ENCODE data around the gene KDM5A. TPM values are rescaled to one million over a fixed set of nuclear protein-coding genes. Genes with fewer than 3 reads are reported as not detected.

The KDM5A gene
- total and polyA plus RNA-seq, 4 donors, result 6.2 to 101 (median 36.1) TPM

- Histone ChIP-seq H3K9me3 (ENCODE audit: control insufficient read depth in 4 of 4, insufficient read depth in 3 of 4, low read length in 3 of 4) (peaks cover 0 to 11% (median 4%) of the 10 kb centered on the region in 4 donors), H3K27ac (ENCODE audit: low read depth in 1 of 2, low read length in 1 of 2) (no peak overlapping the region), H3K9ac (ENCODE audit: insufficient read depth in 1 of 2, low read length in 2 of 2) (no peak overlapping the region), H3K4me3 (no peak overlapping the region), H3K4me1 (ENCODE audit: control insufficient read depth in 5 of 5, insufficient read depth in 5 of 5, low read length in 5 of 5) (peaks cover 0 to 10% (median 0%) of the 10 kb centered on the region in 5 donors), H3K27me3 (ENCODE audit: control insufficient read depth in 3 of 3, insufficient read depth in 3 of 3, low read length in 2 of 3) (no peaks in the 10 kb centered on the region), H3K36me3 (ENCODE audit: control insufficient read depth in 4 of 4, insufficient read depth in 4 of 4, low read length in 4 of 4) (no peaks in the 10 kb centered on the region)
- DNase-seq, result no peak
- 70 to 88% methylated on average over 3 of the region's 3 CpGs for whole genome bisulfite sequencing, 2 donors
- ATAC-seq (ENCODE audit: insufficient read depth, low FRiP score), result no peak
- TF ChIP-seq CTCF (IDR thresholded peaks at IDR 0.05; ENCODE audit: control extremely low read depth, extremely low read depth), result no peak
These were observed 155.5 kb downstream of the KDM5A start for GRCh38 chr12:233615-233968.

- no peak overlapping the region for H3K4me3 ChIP-seq
- peaks cover 0 to 10% (median 0%) of the 10 kb centered on the region in 5 donors for H3K4me1 ChIP-seq (ENCODE audit: control insufficient read depth in 5 of 5, insufficient read depth in 5 of 5, low read length in 5 of 5)
- 51 to 61% methylated on average over 19 of the region's 19 CpGs for WGBS, 2 donors
- ATAC-seq (ENCODE audit: insufficient read depth, low FRiP score) (no peak), DNase-seq (peak in 2 of 3 donors; percentile 27 to 38)
- no peak overlapping the region for H3K27ac ChIP-seq (ENCODE audit: low read depth in 1 of 2, low read length in 1 of 2)
- no peaks in the 10 kb centered on the region for H3K36me3 ChIP-seq (ENCODE audit: control insufficient read depth in 4 of 4, insufficient read depth in 4 of 4, low read length in 4 of 4)
- H3K27me3 ChIP-seq (ENCODE audit: control insufficient read depth in 3 of 3, insufficient read depth in 3 of 3, low read length in 2 of 3), result no peaks in the 10 kb centered on the region
- peaks cover 0 to 11% (median 4%) of the 10 kb centered on the region in 4 donors for H3K9me3 ChIP-seq (ENCODE audit: control insufficient read depth in 4 of 4, insufficient read depth in 3 of 4, low read length in 3 of 4)
- H3K9ac ChIP-seq (ENCODE audit: insufficient read depth in 1 of 2, low read length in 2 of 2), result no peak overlapping the region
- TF ChIP-seq CTCF (IDR thresholded peaks at IDR 0.05; ENCODE audit: control extremely low read depth, extremely low read depth), result no peak
These were observed 156.1 kb downstream of the KDM5A start for GRCh38 chr12:232731-233614.

GRCh38 chr12:230925-231671 is 158.0 kb downstream of the KDM5A start:
- Histone ChIP-seq H3K27ac (ENCODE audit: low read depth in 1 of 2, low read length in 1 of 2) (no peak overlapping the region), H3K36me3 (ENCODE audit: control insufficient read depth in 4 of 4, insufficient read depth in 4 of 4, low read length in 4 of 4) (no peaks in the 10 kb centered on the region), H3K4me3 (no peak overlapping the region), H3K9ac (ENCODE audit: insufficient read depth in 1 of 2, low read length in 2 of 2) (no peak overlapping the region), H3K9me3 (ENCODE audit: control insufficient read depth in 4 of 4, insufficient read depth in 3 of 4, low read length in 3 of 4) (peaks cover 0 to 5% (median 2%) of the 10 kb centered on the region in 4 donors), H3K27me3 (ENCODE audit: control insufficient read depth in 3 of 3, insufficient read depth in 3 of 3, low read length in 2 of 3) (no peaks in the 10 kb centered on the region), H3K4me1 (ENCODE audit: control insufficient read depth in 5 of 5, insufficient read depth in 5 of 5, low read length in 5 of 5) (peaks cover 0 to 10% (median 0%) of the 10 kb centered on the region in 5 donors)
- 49 to 64% methylated on average over 14 of the region's 14 CpGs for WGBS, 2 donors
- no peak for DNase-seq
- no peak for TF ChIP-seq CTCF (IDR thresholded peaks at IDR 0.05; ENCODE audit: control extremely low read depth, extremely low read depth)
- no peak for ATAC-seq (ENCODE audit: insufficient read depth, low FRiP score)

Other genes with a start within 250 kb of the KDM5A start
- gene SLC6A12, start 175.2 kb downstream of the KDM5A start, total RNA-seq, result 1 to 10 TPM; 4.1 to 4.5 TPM
- 1 to 10 TPM; 1.7 to 2.1 TPM for gene SLC6A12, start 175.2 kb downstream of the KDM5A start, polyA plus RNA-seq
- 1 to 10 TPM; 1.1 to 2.4 TPM for gene SLC6A13, start 126.5 kb downstream of the KDM5A start, total RNA-seq
- gene SLC6A13, start 126.5 kb downstream of the KDM5A start, polyA plus RNA-seq, result 1 to 10 TPM in 1 of 2 donors, under 1 TPM in 1; 0.46 to 1.0 TPM
- 10 to 100 TPM in 1 of 2 donors, 1 to 10 TPM in 1; 5.6 to 20.6 TPM for gene CCDC77, start 12.3 kb upstream of the KDM5A start, total RNA-seq
- gene CCDC77, start 12.3 kb upstream of the KDM5A start, polyA plus RNA-seq, result 1 to 10 TPM; 3.2 to 4.5 TPM
- gene B4GALNT3, start 70.6 kb upstream of the KDM5A start, total RNA-seq, result 10 to 100 TPM in 1 of 2 donors, 1 to 10 TPM in 1; 1.7 to 36.1 TPM
- gene B4GALNT3, start 70.6 kb upstream of the KDM5A start, polyA plus RNA-seq, result 10 to 100 TPM in 1 of 2 donors, 1 to 10 TPM in 1; 8.8 to 17.2 TPM

Data from lung (tissue), 12 donors.